Vagina (tissue), 2 donors: ENCODE measurements around the gene SPIB. TPM values are rescaled to one million over a fixed set of nuclear protein-coding genes. Genes with fewer than 3 reads are reported as not detected.

ENCODE experiments used
- DNase-seq, 2 donors: peaks; one replicate each; pipeline ENCODE4 v3.0.0-alpha.2; 2017; ENCODE audit errors: extremely low spot score in 2 of 2
- H3K27ac ChIP-seq: fragments of 200-600 bp; sonication (generic); one replicate; pipeline ENCODE4 v1.5.1; 2019
- H3K27me3 ChIP-seq: fragments of 200-600 bp; sonication (generic); one replicate; pipeline ENCODE4 v1.5.1; 2019
- H3K36me3 ChIP-seq, 2 donors: fragments of 200-600 bp; sonication (generic); one replicate each; pipeline ENCODE4 v1.5.1; 2017 to 2019
- H3K4me1 ChIP-seq: fragments of 200-600 bp; sonication (generic); one replicate; pipeline ENCODE4 v1.5.1; 2019
- H3K4me3 ChIP-seq, 2 donors: fragments of 200-600 bp; sonication (generic); 1 replicate in 1 of 2; 2 replicates in 1 of 2; pipeline ENCODE4 v1.5.1; 2016 to 2019
- H3K9me3 ChIP-seq: fragments of 200-600 bp; sonication (generic); one replicate; pipeline ENCODE4 v1.5.1; 2019
- POLR2A ChIP-seq, 2 donors: fragments of 450-650 bp; IDR thresholded peaks; one replicate each; pipeline ENCODE4 v1.6.1; 2017; ENCODE audit warnings: antibody characterized with exemption in 2 of 2, mild to moderate bottlenecking in 2 of 2, moderate library complexity in 2 of 2
- POLR2AphosphoS5 ChIP-seq, 2 donors: sonication (generic); formaldehyde crosslinking; IDR thresholded peaks; one replicate each; pipeline ENCODE4 v1.9.0; 2017; ENCODE audit warnings: antibody characterized with exemption in 2 of 2, mild to moderate bottlenecking in 2 of 2, low read depth in 1 of 2; ENCODE audit not compliant: insufficient read depth in 1 of 2
- intact Hi-C: fragments of 100-400 bp; cut with DNase I; formaldehyde crosslinking; loops from one replicate; pipeline ENCODE4 v1.15.1; 2023
- total RNA-seq: library from RNA; depleted of rRNA; stranded (reverse); fragments of >200 nt; gene quantifications from one replicate; pipeline ENCODE4 v1.2.3, GENCODE V29; 2016
- TF ChIP-seq, protein P1 (sequence below), 3 experiments: fragments of 450-650 bp in 2 of 3; fragments of 200-600 bp in 1 of 3; sonication (generic) in 1 of 3; IDR thresholded peaks; one replicate each; pipeline ENCODE4 v1.5.1; 2017 to 2019; ENCODE audit warnings: antibody characterized with exemption in 3 of 3, mild to moderate bottlenecking in 2 of 3, moderate library complexity in 2 of 3

SPIB gene
- not detected for total RNA-seq

- intact Hi-C loops: no loop called here
- no peaks in the 10 kb centered on the region for H3K36me3 ChIP-seq
- TF ChIP-seq, protein P1, sequence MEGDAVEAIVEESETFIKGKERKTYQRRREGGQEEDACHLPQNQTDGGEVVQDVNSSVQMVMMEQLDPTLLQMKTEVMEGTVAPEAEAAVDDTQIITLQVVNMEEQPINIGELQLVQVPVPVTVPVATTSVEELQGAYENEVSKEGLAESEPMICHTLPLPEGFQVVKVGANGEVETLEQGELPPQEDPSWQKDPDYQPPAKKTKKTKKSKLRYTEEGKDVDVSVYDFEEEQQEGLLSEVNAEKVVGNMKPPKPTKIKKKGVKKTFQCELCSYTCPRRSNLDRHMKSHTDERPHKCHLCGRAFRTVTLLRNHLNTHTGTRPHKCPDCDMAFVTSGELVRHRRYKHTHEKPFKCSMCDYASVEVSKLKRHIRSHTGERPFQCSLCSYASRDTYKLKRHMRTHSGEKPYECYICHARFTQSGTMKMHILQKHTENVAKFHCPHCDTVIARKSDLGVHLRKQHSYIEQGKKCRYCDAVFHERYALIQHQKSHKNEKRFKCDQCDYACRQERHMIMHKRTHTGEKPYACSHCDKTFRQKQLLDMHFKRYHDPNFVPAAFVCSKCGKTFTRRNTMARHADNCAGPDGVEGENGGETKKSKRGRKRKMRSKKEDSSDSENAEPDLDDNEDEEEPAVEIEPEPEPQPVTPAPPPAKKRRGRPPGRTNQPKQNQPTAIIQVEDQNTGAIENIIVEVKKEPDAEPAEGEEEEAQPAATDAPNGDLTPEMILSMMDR (IDR thresholded peaks at IDR 0.05): no peak
- TF ChIP-seq POLR2A (IDR thresholded peaks at IDR 0.05) (no peak), POLR2AphosphoS5 (IDR thresholded peaks at IDR 0.05; ENCODE audit: insufficient read depth in 1 of 2, low read depth in 1 of 2) (no peak)
- peaks cover 6% of the 10 kb centered on the region for H3K4me1 ChIP-seq
- no peaks in the 10 kb centered on the region for H3K27me3 ChIP-seq
- H3K9me3 ChIP-seq: no peaks in the 10 kb centered on the region
- H3K4me3 ChIP-seq: no peak within 1 kb of the TSS
- DNase-seq: no peak
- H3K27ac ChIP-seq: no peak within 1 kb of the TSS
Observed at GRCh38 chr19:50418176-50419021, at the start of gene SPIB. SPIB (plus strand) TSS chr19:50418938; CDS start chr19:50418963, 25 bp downstream.

DNA sequence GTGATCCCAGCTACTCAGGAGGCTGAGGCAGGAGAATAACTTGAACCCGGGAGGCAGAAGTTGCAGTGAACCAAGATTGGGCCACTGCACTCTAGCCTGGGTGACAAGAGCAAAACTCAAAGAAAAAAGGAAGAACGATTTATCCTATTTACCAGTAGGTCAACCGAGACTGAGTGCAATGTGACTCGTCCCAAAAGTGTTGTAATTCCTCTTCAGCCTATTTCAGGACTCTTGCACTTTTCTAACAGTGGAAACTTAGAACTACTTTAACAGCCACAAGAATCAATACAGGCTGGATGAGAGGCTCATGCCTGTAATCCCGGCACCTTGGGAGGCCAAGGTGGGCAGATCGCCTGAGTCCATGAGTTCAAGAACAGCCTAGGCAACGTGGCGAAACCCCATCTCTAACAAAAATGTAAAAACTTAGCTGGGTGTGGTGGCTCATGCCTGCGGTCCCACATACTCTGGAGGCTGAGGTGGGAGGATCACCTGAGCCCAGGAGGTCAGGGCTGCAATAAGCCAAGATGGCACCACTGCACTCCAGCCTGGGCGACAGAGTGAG, 46.7 kb upstream of the SPIB start:
- TF ChIP-seq, protein P1 (IDR thresholded peaks at IDR 0.05): no peak
- TF ChIP-seq POLR2A (IDR thresholded peaks at IDR 0.05): no peak
- TF ChIP-seq POLR2AphosphoS5 (IDR thresholded peaks at IDR 0.05; ENCODE audit: insufficient read depth in 1 of 2, low read depth in 1 of 2): no peak
- Histone ChIP-seq H3K36me3 (no peaks in the 10 kb centered on the region), H3K9me3 (no peaks in the 10 kb centered on the region), H3K4me3 (no peak overlapping the region), H3K27me3 (no peaks in the 10 kb centered on the region), H3K27ac (no peak overlapping the region), H3K4me1 (peaks cover 13% of the 10 kb centered on the region)
- intact Hi-C loops: no loop called here
- no peak for DNase-seq

- Histone ChIP-seq H3K36me3 (peaks cover 0 to 40% of the 10 kb centered on the region in 2 donors), H3K4me1 (peaks cover 20% of the 10 kb centered on the region), H3K4me3 (peak within 1 kb of the TSS; percentile 91 to 99), H3K27ac (peak within 1 kb of the TSS; percentile 100), H3K9me3 (no peaks in the 10 kb centered on the region), H3K27me3 (no peaks in the 10 kb centered on the region)
- intact Hi-C loops: no loop called here
- peak in 1 of 2 donors; percentile 99 for DNase-seq
- TF ChIP-seq, protein P1 (IDR thresholded peaks at IDR 0.05): no peak
- TF ChIP-seq POLR2A (IDR thresholded peaks at IDR 0.05) (peak in 1 of 2 donors; percentile 59), POLR2AphosphoS5 (IDR thresholded peaks at IDR 0.05; ENCODE audit: insufficient read depth in 1 of 2, low read depth in 1 of 2) (peak; percentile 97 to 99)
Observed at GRCh38 chr19:50376166-50377050, 42.3 kb upstream of the SPIB start, which contains the start of gene NR1H2. NR1H2 (plus strand) TSS chr19:50376457; CDS start chr19:50377606, 1,149 bp downstream.

GRCh38 chr19:50377051-50377461, 41.7 kb upstream of the SPIB start:
- Histone ChIP-seq H3K27me3 (no peaks in the 10 kb centered on the region), H3K36me3 (peaks cover 0 to 47% of the 10 kb centered on the region in 2 donors), H3K4me3 (peak overlapping the region; percentile 91 to 99), H3K9me3 (no peaks in the 10 kb centered on the region), H3K4me1 (peaks cover 20% of the 10 kb centered on the region), H3K27ac (peak overlapping the region; percentile 100)
- intact Hi-C loops: no loop called here
- TF ChIP-seq POLR2A (IDR thresholded peaks at IDR 0.05) (no peak), POLR2AphosphoS5 (IDR thresholded peaks at IDR 0.05; ENCODE audit: insufficient read depth in 1 of 2, low read depth in 1 of 2) (no peak)
- TF ChIP-seq, protein P1 (IDR thresholded peaks at IDR 0.05): no peak
- DNase-seq: no peak
